AG04450 (cell line): Measurements from ENCODE around the gene FAM114A1. TPM values are rescaled to one million over a fixed set of nuclear protein-coding genes. Genes with fewer than 3 reads are reported as not detected.

ENCODE experiments used
- CTCF ChIA-PET: fragments of 300-600, 350-600 bp; formaldehyde crosslinking; extraction: SDS; loops from one replicate; lab custom pipeline; 2022; ENCODE audit warnings: antibody characterized with exemption, inconsistent platforms; lab: Charles Lee
- POLR2A ChIA-PET: fragments of 350-600 bp; formaldehyde crosslinking; extraction: SDS; loops from one replicate; lab custom pipeline; 2021; ENCODE audit warnings: antibody characterized with exemption, inconsistent platforms; lab: Yijun Ruan, JAX
- DNase-seq: peaks from one replicate; pipeline ENCODE4 v3.0.0-alpha.2; 2011; ENCODE audit warnings: low read depth, low spot score
- H3K27ac ChIP-seq: one replicate; pipeline ENCODE4 v1.5.1; 2012; ENCODE audit warnings: low read depth, low read length, control low read depth
- H3K27me3 ChIP-seq: one replicate; pipeline ENCODE4 v1.6.0; 2012; ENCODE audit warnings: low read length; ENCODE audit not compliant: control insufficient read depth, insufficient read depth
- H3K4me3 ChIP-seq: 2 replicates; pipeline ENCODE4 v1.5.1; 2011; ENCODE audit warnings: mild to moderate bottlenecking, low read depth, low read length, control low read depth
- H3K9me3 ChIP-seq: 2 replicates; pipeline ENCODE4 v1.5.1; 2012; ENCODE audit warnings: low read length; ENCODE audit not compliant: control insufficient read depth, insufficient read depth
- polyA plus RNA-seq: library from polyadenylated mRNA; depleted of rRNA; stranded (reverse); fragments of >200 nt; gene quantifications from 2 replicates; pipeline ENCODE4 v1.2.3, GENCODE V29; 2011
- TF ChIP-seq, protein P1 (sequence below): IDR thresholded peaks from 2 replicates; pipeline ENCODE4 v1.5.1; 2011; ENCODE audit warnings: low read depth, low read length, control low read depth, inconsistent platforms

FAM114A1 gene
- polyA plus RNA-seq, 1 experiment = 303 TPM

DNA sequence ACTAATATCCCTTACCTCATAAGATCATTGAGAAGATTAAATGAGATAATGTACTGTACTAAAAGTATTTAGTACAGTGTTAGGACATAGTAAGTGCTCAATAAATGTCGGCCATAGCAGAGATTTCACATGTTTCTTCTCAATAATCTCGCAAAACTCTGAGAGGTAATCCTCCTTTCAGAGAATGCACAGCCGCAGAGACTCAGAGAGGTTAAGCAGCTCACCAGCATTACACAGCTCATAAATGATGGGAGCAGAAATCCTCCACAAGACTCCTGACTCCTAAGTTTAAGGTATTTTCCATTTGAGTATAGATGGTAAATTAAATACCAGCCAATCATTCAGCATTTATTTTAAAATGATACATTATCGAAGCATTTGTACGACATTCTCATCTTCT lies 34.6 kb downstream of the FAM114A1 start:
- TF ChIP-seq, protein P1, sequence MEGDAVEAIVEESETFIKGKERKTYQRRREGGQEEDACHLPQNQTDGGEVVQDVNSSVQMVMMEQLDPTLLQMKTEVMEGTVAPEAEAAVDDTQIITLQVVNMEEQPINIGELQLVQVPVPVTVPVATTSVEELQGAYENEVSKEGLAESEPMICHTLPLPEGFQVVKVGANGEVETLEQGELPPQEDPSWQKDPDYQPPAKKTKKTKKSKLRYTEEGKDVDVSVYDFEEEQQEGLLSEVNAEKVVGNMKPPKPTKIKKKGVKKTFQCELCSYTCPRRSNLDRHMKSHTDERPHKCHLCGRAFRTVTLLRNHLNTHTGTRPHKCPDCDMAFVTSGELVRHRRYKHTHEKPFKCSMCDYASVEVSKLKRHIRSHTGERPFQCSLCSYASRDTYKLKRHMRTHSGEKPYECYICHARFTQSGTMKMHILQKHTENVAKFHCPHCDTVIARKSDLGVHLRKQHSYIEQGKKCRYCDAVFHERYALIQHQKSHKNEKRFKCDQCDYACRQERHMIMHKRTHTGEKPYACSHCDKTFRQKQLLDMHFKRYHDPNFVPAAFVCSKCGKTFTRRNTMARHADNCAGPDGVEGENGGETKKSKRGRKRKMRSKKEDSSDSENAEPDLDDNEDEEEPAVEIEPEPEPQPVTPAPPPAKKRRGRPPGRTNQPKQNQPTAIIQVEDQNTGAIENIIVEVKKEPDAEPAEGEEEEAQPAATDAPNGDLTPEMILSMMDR = no peak
- ChIA-PET POLR2A (no interaction called here), CTCF (interaction anchor here (0.5 to 3.4 kb wide), 8 partner anchors 9 to 233 kb away, joined by 3 to 32 read pairs (median 4); no protein-coding TSS in a partner anchor)
- DNase-seq = no peak
- H3K27me3 ChIP-seq = no peaks in the 10 kb centered on the region
- no peak overlapping the region for H3K4me3 ChIP-seq
- H3K27ac ChIP-seq = no peak overlapping the region
- H3K9me3 ChIP-seq = no peaks in the 10 kb centered on the region

DNA sequence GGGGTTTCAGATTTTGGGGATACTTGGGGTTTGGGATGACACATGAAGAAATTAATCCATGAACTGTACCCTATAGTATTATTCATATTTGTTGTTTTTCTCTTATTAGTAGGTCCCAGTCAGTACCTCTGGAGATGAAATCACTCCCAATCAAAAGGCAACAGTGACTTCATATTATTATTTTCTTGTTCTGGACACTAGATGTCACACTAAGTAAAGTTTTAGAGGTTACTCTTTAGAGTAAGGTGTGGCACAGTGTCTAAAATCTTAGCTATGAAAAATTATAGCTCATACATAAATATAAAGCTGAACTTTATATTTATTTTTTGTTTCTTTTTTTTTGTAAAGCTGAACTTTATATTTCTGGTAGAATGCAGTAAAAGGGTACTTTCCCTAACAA lies 35.1 kb downstream of the FAM114A1 start:
- H3K4me3 ChIP-seq = no peak overlapping the region
- POLR2A ChIA-PET = no interaction called here
- no peak for DNase-seq
- no peaks in the 10 kb centered on the region for H3K27me3 ChIP-seq
- TF ChIP-seq, protein P1 = no peak
- H3K27ac ChIP-seq = no peak overlapping the region
- CTCF ChIA-PET = interaction anchor here (0.6 to 3.4 kb wide), 13 partner anchors 10 to 279 kb away, joined by 3 to 32 read pairs (median 3); partner anchors contain the start of gene WDR19
- no peaks in the 10 kb centered on the region for H3K9me3 ChIP-seq

DNA sequence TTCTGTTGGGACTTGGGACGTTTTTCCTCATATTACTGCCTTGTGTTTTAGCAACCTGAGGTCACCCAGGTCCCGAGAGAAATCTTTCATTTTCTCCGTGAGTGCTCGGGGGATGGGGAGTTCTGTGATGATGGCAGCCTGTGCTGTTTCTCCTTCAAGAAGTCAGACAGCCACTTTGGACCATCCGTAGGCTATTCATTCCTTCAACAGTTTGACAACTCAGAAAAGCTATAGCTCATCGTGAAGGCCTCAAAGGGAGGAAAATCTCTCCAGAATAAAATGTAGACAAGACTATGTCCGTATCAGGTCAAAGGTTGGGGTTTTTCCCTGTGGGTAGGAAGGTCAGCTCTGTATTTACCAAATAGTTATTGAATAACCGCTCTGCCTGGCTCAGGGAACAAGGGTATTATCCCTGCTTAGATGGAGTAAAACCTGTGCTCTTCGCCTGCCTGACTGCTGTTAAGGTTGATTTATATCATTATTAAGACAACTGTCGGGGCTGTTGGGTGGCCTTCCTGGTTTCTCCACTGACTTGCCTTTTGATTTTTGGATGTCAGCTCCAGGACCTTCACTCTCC lies 36.6 kb downstream of the FAM114A1 start:
- CTCF ChIA-PET = interaction anchor here (0.6 to 3.4 kb wide), 5 partner anchors 144 to 235 kb away, joined by 3 to 32 read pairs (median 5); no protein-coding TSS in a partner anchor

DNA sequence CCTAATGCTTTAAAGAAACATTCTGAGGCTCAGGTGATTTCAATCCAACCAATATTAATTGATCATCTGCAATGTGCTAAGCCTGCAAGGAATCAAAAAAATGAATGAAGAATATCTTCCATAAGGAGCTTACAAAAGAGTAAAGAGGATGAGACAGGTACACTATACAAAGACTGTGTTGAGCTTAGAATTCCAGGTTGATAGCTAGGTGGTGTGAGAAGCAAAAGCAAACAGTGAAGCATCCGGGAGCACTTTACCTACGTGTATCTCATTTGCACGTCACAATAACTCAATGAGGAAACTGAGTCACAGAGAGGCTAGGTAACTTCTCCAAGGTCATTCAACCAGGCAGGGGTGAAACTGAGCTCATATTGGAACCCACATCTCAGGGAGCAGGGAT lies 37.1 kb downstream of the FAM114A1 start:
- Histone ChIP-seq H3K27ac (no peak overlapping the region), H3K4me3 (no peak overlapping the region), H3K27me3 (no peaks in the 10 kb centered on the region), H3K9me3 (no peaks in the 10 kb centered on the region)
- CTCF ChIA-PET = interaction anchor here (0.8 to 1.6 kb wide), 5 partner anchors 122 to 277 kb away, joined by 3 to 6 read pairs (median 3); partner anchors contain the start of gene TLR10
- DNase-seq = no peak
- POLR2A ChIA-PET = no interaction called here
- TF ChIP-seq, protein P1 = no peak

More for the DNA sequence above, 36.6 kb downstream of the FAM114A1 start:
- H3K9me3 ChIP-seq = no peaks in the 10 kb centered on the region
- DNase-seq = no peak
- TF ChIP-seq, protein P1 = no peak
- POLR2A ChIA-PET = interaction anchor here (0.6 kb wide), 1 partner anchor 140 kb away, joined by 3 read pairs; no protein-coding TSS in a partner anchor
- H3K4me3 ChIP-seq = no peak overlapping the region
- H3K27ac ChIP-seq = no peak overlapping the region
- no peaks in the 10 kb centered on the region for H3K27me3 ChIP-seq
